Mucosa of descending colon (tissue), 3 donors: ENCODE data around the gene IL17B. TPM values are rescaled to one million over a fixed set of nuclear protein-coding genes. Genes with fewer than 3 reads are reported as not detected.

Source experiments
- ATAC-seq: fragments of 200-7000 bp; cut with Tn5 transposase; one replicate; pipeline ENCODE4 v1.9.1; 2020; ENCODE audit warnings: mild to moderate bottlenecking, moderate library complexity
- DNase-seq, 3 donors: peaks; one replicate each; pipeline ENCODE4 v3.0.0-alpha.2; 2020
- H3K36me3 ChIP-seq: fragments of 200-600 bp; one replicate; pipeline ENCODE4 v1.8.0; 2021; ENCODE audit warnings: low read depth, mild to moderate bottlenecking
- H3K4me1 ChIP-seq: fragments of 200-600 bp; one replicate; pipeline ENCODE4 v1.8.0; 2021; ENCODE audit warnings: low read depth, mild to moderate bottlenecking
- H3K4me3 ChIP-seq: fragments of 200-600 bp; one replicate; pipeline ENCODE4 v1.8.0; 2021; ENCODE audit warnings: mild to moderate bottlenecking
- H3K9me3 ChIP-seq: fragments of 200-600 bp; one replicate; pipeline ENCODE4 v1.8.0; 2021; ENCODE audit warnings: mild to moderate bottlenecking
- intact Hi-C, 2 donors: fragments of 100-400 bp; cut with DNase I in 1 of 2; cut with micrococcal nuclease in 1 of 2; formaldehyde crosslinking; loops; one replicate each; pipeline versions ENCODE4 v1.11.0 to v1.11.1; 2022; cut with DNase I, micrococcal nuclease
- total RNA-seq, 3 donors: library from RNA; stranded (reverse); fragmentation: NEBNext Ultra II Directional in 2 of 3; extraction: Animal tissue kit (Norgen Biotek cat#: 25700) in 2 of 3; gene quantifications; one replicate each; pipeline versions ENCODE4 v1.2.1 to v1.2.4, GENCODE V29; 2021 to 2023
- TF ChIP-seq, protein P1 (sequence below): fragments of 200-600 bp; IDR thresholded peaks from one replicate; pipeline ENCODE4 v1.8.0; 2022; ENCODE audit warnings: antibody characterized with exemption, mild to moderate bottlenecking
- donor health status: DM: no; HTN: no; CAD: no; lungs with moderate emphysema.
- donor health status: DM: no; HTN: no; CAD: no.
- donor health status: DM: no; HTN: yes; CAD: no.

The IL17B gene
- total RNA-seq, 3 donors from 2014 or later, result 0.92 TPM; not detected in 2

DNA sequence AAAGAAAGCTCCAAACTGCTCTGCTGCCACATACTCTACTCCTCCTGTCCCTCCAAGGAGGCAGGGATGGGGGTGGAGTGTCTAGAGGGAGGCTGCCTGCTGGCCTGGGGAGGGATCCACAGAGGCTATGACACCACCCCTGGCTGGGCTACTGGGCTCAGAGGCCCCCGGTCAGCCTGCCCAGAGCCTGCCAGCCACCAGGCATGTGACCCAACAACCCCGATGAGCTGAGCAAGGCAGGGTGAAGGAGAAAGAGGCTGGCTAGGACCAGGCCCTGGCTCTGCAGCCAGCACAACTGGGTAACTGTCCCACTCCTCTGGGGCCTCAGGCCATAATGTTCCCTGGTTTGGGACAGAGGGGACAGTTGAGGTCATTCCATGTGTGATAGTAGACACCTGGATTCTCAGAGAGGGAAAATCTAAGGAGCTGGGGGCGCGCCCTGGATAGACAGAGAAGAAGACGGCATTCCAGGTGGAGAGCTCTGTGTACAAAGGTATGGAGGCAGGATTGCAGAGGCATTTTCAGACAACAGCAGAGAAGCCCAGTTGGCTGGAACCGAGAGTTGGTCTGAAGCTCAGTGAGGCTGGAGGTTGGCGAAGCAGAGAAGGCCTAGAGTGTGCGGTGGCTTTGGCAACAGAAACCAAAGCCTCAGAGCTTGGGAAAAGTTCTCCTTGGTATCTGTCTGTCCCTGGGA lies 33.8 kb upstream of the IL17B start:
- TF ChIP-seq, protein P1, sequence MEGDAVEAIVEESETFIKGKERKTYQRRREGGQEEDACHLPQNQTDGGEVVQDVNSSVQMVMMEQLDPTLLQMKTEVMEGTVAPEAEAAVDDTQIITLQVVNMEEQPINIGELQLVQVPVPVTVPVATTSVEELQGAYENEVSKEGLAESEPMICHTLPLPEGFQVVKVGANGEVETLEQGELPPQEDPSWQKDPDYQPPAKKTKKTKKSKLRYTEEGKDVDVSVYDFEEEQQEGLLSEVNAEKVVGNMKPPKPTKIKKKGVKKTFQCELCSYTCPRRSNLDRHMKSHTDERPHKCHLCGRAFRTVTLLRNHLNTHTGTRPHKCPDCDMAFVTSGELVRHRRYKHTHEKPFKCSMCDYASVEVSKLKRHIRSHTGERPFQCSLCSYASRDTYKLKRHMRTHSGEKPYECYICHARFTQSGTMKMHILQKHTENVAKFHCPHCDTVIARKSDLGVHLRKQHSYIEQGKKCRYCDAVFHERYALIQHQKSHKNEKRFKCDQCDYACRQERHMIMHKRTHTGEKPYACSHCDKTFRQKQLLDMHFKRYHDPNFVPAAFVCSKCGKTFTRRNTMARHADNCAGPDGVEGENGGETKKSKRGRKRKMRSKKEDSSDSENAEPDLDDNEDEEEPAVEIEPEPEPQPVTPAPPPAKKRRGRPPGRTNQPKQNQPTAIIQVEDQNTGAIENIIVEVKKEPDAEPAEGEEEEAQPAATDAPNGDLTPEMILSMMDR, result no peak
- DNase-seq (no peak), ATAC-seq (no peak)
- no peak overlapping the region for H3K4me3 ChIP-seq
- no peaks in the 10 kb centered on the region for H3K4me1 ChIP-seq
- H3K36me3 ChIP-seq, result no peaks in the 10 kb centered on the region
- intact Hi-C loops, result no loop called here
- no peaks in the 10 kb centered on the region for H3K9me3 ChIP-seq

- Histone ChIP-seq H3K4me3 (no peak overlapping the region), H3K36me3 (no peaks in the 10 kb centered on the region)
Observed at GRCh38 chr5:149411738-149412519, 32.8 kb upstream of the IL17B start.

GRCh38 chr5:149410721-149411432 lies 31.8 kb upstream of the IL17B start:
- H3K4me1 ChIP-seq, result no peaks in the 10 kb centered on the region
- DNase-seq (no peak), ATAC-seq (no peak)
- TF ChIP-seq, protein P1, result no peak
- H3K4me3 ChIP-seq, result no peak overlapping the region
- no peaks in the 10 kb centered on the region for H3K9me3 ChIP-seq
- no peaks in the 10 kb centered on the region for H3K36me3 ChIP-seq
- intact Hi-C loops, result no loop called here

More at GRCh38 chr5:149411738-149412519, 32.8 kb upstream of the IL17B start:
- DNase-seq (no peak), ATAC-seq (no peak)
- Histone ChIP-seq H3K9me3 (no peaks in the 10 kb centered on the region), H3K4me1 (no peaks in the 10 kb centered on the region)
- intact Hi-C loops, result no loop called here
- TF ChIP-seq, protein P1, result no peak

DNA sequence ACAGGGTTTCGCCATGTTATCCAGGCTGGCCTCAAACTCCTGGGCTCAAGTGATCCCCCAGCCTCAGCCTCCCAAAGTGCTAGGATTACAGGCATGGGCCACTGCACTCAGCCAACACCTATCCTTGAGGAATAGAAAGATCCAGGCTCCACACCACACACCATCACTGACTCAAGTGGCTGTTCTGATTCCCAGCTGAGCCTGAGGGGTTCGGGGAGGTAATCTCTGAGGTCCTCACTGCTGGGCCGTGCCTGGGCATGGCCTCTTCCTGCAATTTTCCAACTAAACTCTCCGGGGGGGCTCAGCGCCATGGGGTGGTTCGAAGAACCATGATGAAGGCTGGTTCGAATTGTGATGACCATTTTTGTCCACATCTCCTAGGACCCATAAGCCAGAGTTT lies 31.0 kb upstream of the IL17B start:
- intact Hi-C loops, result no loop called here
- H3K4me3 ChIP-seq, result no peak overlapping the region
- H3K36me3 ChIP-seq, result no peaks in the 10 kb centered on the region
- TF ChIP-seq, protein P1, result no peak
- DNase-seq (no peak), ATAC-seq (no peak)
- H3K4me1 ChIP-seq, result no peaks in the 10 kb centered on the region
- H3K9me3 ChIP-seq, result no peaks in the 10 kb centered on the region

- DNase-seq (no peak), ATAC-seq (no peak)
- intact Hi-C loops, result no loop called here
- TF ChIP-seq, protein P1, result no peak
- H3K4me1 ChIP-seq, result no peaks in the 10 kb centered on the region
- H3K9me3 ChIP-seq, result no peaks in the 10 kb centered on the region
- H3K4me3 ChIP-seq, result no peak overlapping the region
- H3K36me3 ChIP-seq, result no peaks in the 10 kb centered on the region
Observed at GRCh38 chr5:149409268-149409948, 30.3 kb upstream of the IL17B start.
